WTC11 (cell line): ENCODE measurements around the gene APOL2.

Source experiments
- TF ChIP-seq, protein P1 (sequence below): sonication (generic); formaldehyde crosslinking; IDR thresholded peaks from 2 replicates; pipeline ENCODE4 v1.8.1; 2023; ENCODE audit warnings: mild to moderate bottlenecking, moderate library complexity, missing genetic modification reagents
- TF ChIP-seq, protein P2 (sequence below): fragments of 200-600 bp; IDR thresholded peaks from 2 replicates; pipeline ENCODE4 v1.8.0; 2022; ENCODE audit warnings: antibody characterized with exemption

DNA sequence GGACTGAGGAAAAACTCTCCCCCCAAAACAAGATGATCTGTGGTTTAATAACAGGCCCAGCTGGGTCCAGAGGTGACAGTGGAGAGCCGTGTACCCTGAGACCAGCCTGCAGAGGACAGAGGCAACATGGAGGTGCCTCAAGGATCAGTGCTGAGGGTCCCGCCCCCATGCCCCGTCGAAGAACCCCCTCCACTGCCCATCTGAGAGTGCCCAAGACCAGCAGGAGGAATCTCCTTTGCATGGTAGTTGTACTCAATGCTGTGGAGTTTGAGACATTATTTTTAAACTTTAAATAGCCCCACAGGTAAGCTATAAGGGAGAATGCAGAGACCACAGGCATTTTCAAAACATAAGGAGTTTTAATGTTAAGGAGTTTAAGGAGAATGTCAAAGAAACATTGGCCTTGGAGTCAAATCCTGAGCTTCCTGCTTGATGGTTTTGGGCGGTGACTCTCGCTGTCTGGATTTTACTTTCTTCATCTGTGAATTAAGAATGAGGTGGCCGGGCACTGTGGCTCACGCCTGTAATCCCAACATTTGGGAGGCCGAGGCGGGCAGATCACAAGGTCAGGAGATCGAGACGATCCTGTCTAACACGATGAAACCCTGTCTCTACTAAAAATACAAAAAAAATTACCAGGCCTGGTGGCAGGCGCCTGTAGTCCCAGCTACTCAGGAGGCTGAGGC lies 20.4 kb upstream of the APOL2 start:
- TF ChIP-seq, protein P1, sequence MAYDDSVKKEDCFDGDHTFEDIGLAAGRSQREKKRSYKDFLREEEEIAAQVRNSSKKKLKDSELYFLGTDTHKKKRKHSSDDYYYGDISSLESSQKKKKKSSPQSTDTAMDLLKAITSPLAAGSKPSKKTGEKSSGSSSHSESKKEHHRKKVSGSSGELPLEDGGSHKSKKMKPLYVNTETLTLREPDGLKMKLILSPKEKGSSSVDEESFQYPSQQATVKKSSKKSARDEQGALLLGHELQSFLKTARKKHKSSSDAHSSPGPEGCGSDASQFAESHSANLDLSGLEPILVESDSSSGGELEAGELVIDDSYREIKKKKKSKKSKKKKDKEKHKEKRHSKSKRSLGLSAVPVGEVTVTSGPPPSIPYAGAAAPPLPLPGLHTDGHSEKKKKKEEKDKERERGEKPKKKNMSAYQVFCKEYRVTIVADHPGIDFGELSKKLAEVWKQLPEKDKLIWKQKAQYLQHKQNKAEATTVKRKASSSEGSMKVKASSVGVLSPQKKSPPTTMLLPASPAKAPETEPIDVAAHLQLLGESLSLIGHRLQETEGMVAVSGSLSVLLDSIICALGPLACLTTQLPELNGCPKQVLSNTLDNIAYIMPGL = no peak
- TF ChIP-seq, protein P2, sequence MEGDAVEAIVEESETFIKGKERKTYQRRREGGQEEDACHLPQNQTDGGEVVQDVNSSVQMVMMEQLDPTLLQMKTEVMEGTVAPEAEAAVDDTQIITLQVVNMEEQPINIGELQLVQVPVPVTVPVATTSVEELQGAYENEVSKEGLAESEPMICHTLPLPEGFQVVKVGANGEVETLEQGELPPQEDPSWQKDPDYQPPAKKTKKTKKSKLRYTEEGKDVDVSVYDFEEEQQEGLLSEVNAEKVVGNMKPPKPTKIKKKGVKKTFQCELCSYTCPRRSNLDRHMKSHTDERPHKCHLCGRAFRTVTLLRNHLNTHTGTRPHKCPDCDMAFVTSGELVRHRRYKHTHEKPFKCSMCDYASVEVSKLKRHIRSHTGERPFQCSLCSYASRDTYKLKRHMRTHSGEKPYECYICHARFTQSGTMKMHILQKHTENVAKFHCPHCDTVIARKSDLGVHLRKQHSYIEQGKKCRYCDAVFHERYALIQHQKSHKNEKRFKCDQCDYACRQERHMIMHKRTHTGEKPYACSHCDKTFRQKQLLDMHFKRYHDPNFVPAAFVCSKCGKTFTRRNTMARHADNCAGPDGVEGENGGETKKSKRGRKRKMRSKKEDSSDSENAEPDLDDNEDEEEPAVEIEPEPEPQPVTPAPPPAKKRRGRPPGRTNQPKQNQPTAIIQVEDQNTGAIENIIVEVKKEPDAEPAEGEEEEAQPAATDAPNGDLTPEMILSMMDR = no peak
